ENCODE results near the gene HOGA1.
"Not testable (repeated sequence)": the region's sequence is repeated elsewhere in the genome, so short reads cannot be mapped to it uniquely, and the experiment has no call there.

HOGA1 gene

GRCh38 chr10:97644936-97645335 is 60.7 kb downstream of the HOGA1 start:
- Histone ChIP-seq H2AFZ (ENCODE audit: low read depth, low read length, severe bottlenecking) (no peak overlapping the region), H3K4me2 (ENCODE audit: low read depth, low read length, poor library complexity, severe bottlenecking) (no peak overlapping the region), H3K27me3 (ENCODE audit: low read length) (no peaks in the 10 kb centered on the region), H4K20me1 (ENCODE audit: low read depth, low read length) (no peaks in the 10 kb centered on the region), H3K79me2 (ENCODE audit: insufficient read depth, low read length) (peaks cover 27% of the 10 kb centered on the region; the same call in 1 of the 2 replicates), H3K9ac (ENCODE audit: low read length) (no peak overlapping the region), H3F3A (ENCODE audit: insufficient read depth) (no peaks in the 10 kb centered on the region), H3K9me3 (ENCODE audit: insufficient read depth, low read length) (no peaks in the 10 kb centered on the region), H3K36me3 (ENCODE audit: low read length) (no peaks in the 10 kb centered on the region), H3K9me2 (replicated peaks; ENCODE audit: insufficient read depth, low read length) (no peaks in the 10 kb centered on the region), H3K27ac (ENCODE audit: low read depth, low read length) (no peak overlapping the region), H3K4me3 (ENCODE audit: insufficient read depth, low read length, poor library complexity, severe bottlenecking) (no peak overlapping the region)
- no peak for TF ChIP-seq CTCF (IDR thresholded peaks at IDR 0.05; ENCODE audit: insufficient read depth, low read length, poor library complexity, severe bottlenecking)
- no peak for TF ChIP-seq EZH2phosphoT487 (conservative IDR thresholded peaks at IDR 0.05; ENCODE audit: low read length)

- H3K36me3 ChIP-seq (ENCODE audit: low read length) = no peaks in the 10 kb centered on the region
- no peaks in the 10 kb centered on the region for H3K9me3 ChIP-seq (ENCODE audit: insufficient read depth, low read length)
- H4K20me1 ChIP-seq (ENCODE audit: low read depth, low read length) = no peaks in the 10 kb centered on the region
- no peak overlapping the region for H3K9ac ChIP-seq (ENCODE audit: low read length)
- no peak overlapping the region for H2AFZ ChIP-seq (ENCODE audit: low read depth, low read length, severe bottlenecking)
- H3K4me3 ChIP-seq (ENCODE audit: insufficient read depth, low read length, poor library complexity, severe bottlenecking) = no peak overlapping the region
- no peaks in the 10 kb centered on the region for H3K27me3 ChIP-seq (ENCODE audit: low read length)
- H3K4me2 ChIP-seq (ENCODE audit: low read depth, low read length, poor library complexity, severe bottlenecking) = no peak overlapping the region
- H3K9me2 ChIP-seq (replicated peaks; ENCODE audit: insufficient read depth, low read length) = no peaks in the 10 kb centered on the region
- no peak overlapping the region for H3K27ac ChIP-seq (ENCODE audit: low read depth, low read length)
- peaks cover 18% of the 10 kb centered on the region; the same call in 1 of the 2 replicates for H3K79me2 ChIP-seq (ENCODE audit: insufficient read depth, low read length)
- H3F3A ChIP-seq (ENCODE audit: insufficient read depth) = no peaks in the 10 kb centered on the region
- TF ChIP-seq CTCF (IDR thresholded peaks at IDR 0.05; ENCODE audit: insufficient read depth, low read length, poor library complexity, severe bottlenecking) = no peak
- no peak for TF ChIP-seq EZH2phosphoT487 (conservative IDR thresholded peaks at IDR 0.05; ENCODE audit: low read length)
These were observed 63.4 kb downstream of the HOGA1 start for GRCh38 chr10:97647556-97647955.

- H3K79me2 ChIP-seq (ENCODE audit: insufficient read depth, low read length) = peaks cover 18% of the 10 kb centered on the region; the same call in 1 of the 2 replicates
These were observed 64.6 kb downstream of the HOGA1 start for GRCh38 chr10:97648562-97649404.

GRCh38 chr10:97649405-97649750 is 65.2 kb downstream of the HOGA1 start:
- not testable (repeated sequence) for H3K27ac ChIP-seq (ENCODE audit: low read depth, low read length); H3K9me2 ChIP-seq (replicated peaks; ENCODE audit: insufficient read depth, low read length); H3F3A ChIP-seq (ENCODE audit: insufficient read depth); H2AFZ ChIP-seq (ENCODE audit: low read depth, low read length, severe bottlenecking); H4K20me1 ChIP-seq (ENCODE audit: low read depth, low read length); H3K9me3 ChIP-seq (ENCODE audit: insufficient read depth, low read length); H3K27me3 ChIP-seq (ENCODE audit: low read length); H3K4me3 ChIP-seq (ENCODE audit: insufficient read depth, low read length, poor library complexity, severe bottlenecking); H3K9ac ChIP-seq (ENCODE audit: low read length); H3K36me3 ChIP-seq (ENCODE audit: low read length); H3K4me2 ChIP-seq (ENCODE audit: low read depth, low read length, poor library complexity, severe bottlenecking)
- H3K79me2 ChIP-seq (ENCODE audit: insufficient read depth, low read length) = 0 out of 2 replicates have a peak, but pooled peaks cover 18% of the 10 kb centered on the region

More at GRCh38 chr10:97648562-97649404, 64.6 kb downstream of the HOGA1 start:
- Histone ChIP-seq H3K27me3 (ENCODE audit: low read length) (no peaks in the 10 kb centered on the region), H3K4me3 (ENCODE audit: insufficient read depth, low read length, poor library complexity, severe bottlenecking) (no peak overlapping the region), H4K20me1 (ENCODE audit: low read depth, low read length) (no peaks in the 10 kb centered on the region), H2AFZ (ENCODE audit: low read depth, low read length, severe bottlenecking) (no peak overlapping the region), H3K9me2 (replicated peaks; ENCODE audit: insufficient read depth, low read length) (no peaks in the 10 kb centered on the region), H3K9me3 (ENCODE audit: insufficient read depth, low read length) (no peaks in the 10 kb centered on the region), H3K36me3 (ENCODE audit: low read length) (0 out of 2 replicates have a peak, but pooled peaks cover 5% of the 10 kb centered on the region), H3K27ac (ENCODE audit: low read depth, low read length) (no peak overlapping the region), H3K9ac (ENCODE audit: low read length) (no peak overlapping the region), H3F3A (ENCODE audit: insufficient read depth) (no peaks in the 10 kb centered on the region), H3K4me2 (ENCODE audit: low read depth, low read length, poor library complexity, severe bottlenecking) (no peak overlapping the region)
- TF ChIP-seq EZH2phosphoT487 (conservative IDR thresholded peaks at IDR 0.05; ENCODE audit: low read length) (no peak), CTCF (IDR thresholded peaks at IDR 0.05; ENCODE audit: insufficient read depth, low read length, poor library complexity, severe bottlenecking) (no peak)

All from SU-DHL-6 (cell line).